Retinal pigment epithelial cell (primary cell): ENCODE results near the gene TUT1.
"Not testable (repeated sequence)": the region's sequence is repeated elsewhere in the genome, so short reads cannot be mapped to it uniquely, and the experiment has no call there.

Source experiments
- DNase-seq: peaks from one replicate; pipeline ENCODE4 v3.0.0-alpha.2; 2010; ENCODE audit warnings: low read depth
- H3K4me3 ChIP-seq: 2 replicates; pipeline ENCODE4 v1.5.1; 2011; ENCODE audit warnings: mild to moderate bottlenecking, low read length, control low read depth, moderate library complexity
- CTCF ChIP-seq: conservative IDR thresholded peaks from 2 replicates; pipeline ENCODE4 v1.5.1; 2011; ENCODE audit warnings: low read depth, low read length, control low read depth, inconsistent platforms

Gene TUT1

GRCh38 chr11:62575837-62576236, 15.5 kb downstream of the TUT1 start:
- TF ChIP-seq CTCF, result no peak
- DNase-seq, result no peak

GRCh38 chr11:62575156-62575555, 16.2 kb downstream of the TUT1 start:
- peak overlapping the region; percentile 74 for H3K4me3 ChIP-seq
- DNase-seq, result no peak

More at GRCh38 chr11:62575837-62576236, 15.5 kb downstream of the TUT1 start:
- no peak overlapping the region for H3K4me3 ChIP-seq

GRCh38 chr11:62574363-62575071, 16.8 kb downstream of the TUT1 start:
- TF ChIP-seq CTCF, result no peak
- DNase-seq, result no peak

More at GRCh38 chr11:62575156-62575555, 16.2 kb downstream of the TUT1 start:
- no peak for TF ChIP-seq CTCF

GRCh38 chr11:62573592-62574362, 17.5 kb downstream of the TUT1 start, which contains the start of gene EEF1G:
EEF1G (minus strand) TSS chr11:62573891; CDS start chr11:62573842, 49 bp downstream.
- peak; percentile 99 for DNase-seq
- peak within 1 kb of the TSS; percentile 85 for H3K4me3 ChIP-seq
- no peak for TF ChIP-seq CTCF

More at GRCh38 chr11:62574363-62575071, 16.8 kb downstream of the TUT1 start:
- H3K4me3 ChIP-seq, result peak overlapping the region; percentile 74

- H3K4me3 ChIP-seq, result peak overlapping the region; percentile 85
- DNase-seq, result no peak
- TF ChIP-seq CTCF, result no peak
Observed at GRCh38 chr11:62573006-62573591, 18.2 kb downstream of the TUT1 start.

GRCh38 chr11:62572431-62572830, 18.9 kb downstream of the TUT1 start:
- no peak for TF ChIP-seq CTCF
- no peak for DNase-seq
- peak overlapping the region; percentile 85 for H3K4me3 ChIP-seq

- DNase-seq, result not testable (repeated sequence)
- H3K4me3 ChIP-seq, result peak overlapping the region; percentile 7
Observed at GRCh38 chr11:62571493-62571892, 19.8 kb downstream of the TUT1 start.

GRCh38 chr11:62570903-62571302, 20.4 kb downstream of the TUT1 start:
- H3K4me3 ChIP-seq, DNase-seq: not testable (repeated sequence)
